Heart left ventricle (tissue), 16 donors: ENCODE results near the gene MTX3. TPM values are rescaled to one million over a fixed set of nuclear protein-coding genes. Genes with fewer than 3 reads are reported as not detected.

Experiments used
- ATAC-seq, 4 donors: fragments of 200-7000 bp; cut with Tn5 transposase; one replicate each; pipeline ENCODE4 v1.9.1; 2020 to 2022; ENCODE audit warnings: moderate library complexity in 4 of 4, mild to moderate bottlenecking in 3 of 4, moderate number of reproducible peaks in 1 of 4
- DNase-seq, 5 donors: peaks; one replicate each; pipeline ENCODE4 v3.0.0-alpha.2; 2020
- H3K27ac ChIP-seq, 12 donors: fragments of 200-600 bp; sonication (generic) in 4 of 12; one replicate each; pipeline versions ENCODE4 v1.5.0 to v1.8.0; 2016 to 2022; ENCODE audit warnings: mild to moderate bottlenecking in 2 of 12
- H3K27me3 ChIP-seq, 9 donors: fragments of 200-600 bp; sonication (generic) in 2 of 9; one replicate each; pipeline versions ENCODE4 v1.5.1 to v1.8.0; 2016 to 2022; ENCODE audit warnings: mild to moderate bottlenecking in 3 of 9
- H3K36me3 ChIP-seq, 9 donors: fragments of 200-600 bp; sonication (generic) in 2 of 9; one replicate each; pipeline versions ENCODE4 v1.5.0 to v1.8.0; 2018 to 2022; ENCODE audit warnings: mild to moderate bottlenecking in 2 of 9
- H3K4me1 ChIP-seq, 12 donors: fragments of 200-600 bp; sonication (generic) in 4 of 12; one replicate each; pipeline versions ENCODE4 v1.5.0 to v1.8.0; 2016 to 2022; ENCODE audit warnings: mild to moderate bottlenecking in 3 of 12
- H3K4me3 ChIP-seq, 12 donors: fragments of 200-600 bp; sonication (generic) in 4 of 12; one replicate each; pipeline versions ENCODE4 v1.5.0 to v1.8.0; 2017 to 2022; ENCODE audit warnings: mild to moderate bottlenecking in 9 of 12, moderate library complexity in 4 of 12
- H3K9me3 ChIP-seq, 12 donors: fragments of 200-600 bp; sonication (generic) in 4 of 12; one replicate each; pipeline versions ENCODE4 v1.5.0 to v1.8.0; 2016 to 2022; ENCODE audit warnings: mild to moderate bottlenecking in 1 of 12
- CTCF ChIP-seq, 12 donors: fragments of 200-600 bp; sonication (generic) in 4 of 12; IDR thresholded peaks; one replicate each; pipeline versions ENCODE4 v1.5.0 to v1.8.0; 2018 to 2022; ENCODE audit warnings: antibody characterized with exemption in 12 of 12, mild to moderate bottlenecking in 5 of 12
- POLR2A ChIP-seq, 2 donors: fragments of 450-650 bp; IDR thresholded peaks; one replicate each; pipeline ENCODE4 v1.6.1; 2017; ENCODE audit warnings: antibody characterized with exemption in 2 of 2, mild to moderate bottlenecking in 2 of 2, moderate library complexity in 2 of 2
- WGBS, 4 donors: extraction: QIAGEN DNeasy Blood & Tissue Kit in 2 of 4; methylation state at CpG; one replicate each; pipeline versions ENCODE4 v1.1.5 to v1.1.7; 2013 to 2018; 5-methylcytosine and 5-hydroxymethylcytosine counted together
- intact Hi-C, 10 donors: fragments of 100-400 bp; cut with DNase I; formaldehyde crosslinking; loops; one replicate each; pipeline versions ENCODE4 v1.11.1 to v1.14.2; 2022
- polyA plus RNA-seq, 2 donors: library from polyadenylated mRNA; stranded (reverse); fragments of 200-250 nt; gene quantifications; one replicate each; pipeline ENCODE4 v1.2.3, GENCODE V29; 2013
- total RNA-seq, 9 donors: library from RNA; depleted of rRNA in 2 of 9; stranded (reverse); fragments of >200 nt in 2 of 9; fragmentation: NEBNext Ultra II Directional in 3 of 9; extraction: Animal tissue kit (Norgen Biotek cat#: 25700) in 3 of 9; gene quantifications; one replicate each; pipeline versions ENCODE4 v1.1.0 to v1.2.4, GENCODE V29; 2016 to 2023
- donor health status: ischemic (EF 13 %, LVEDD 7.1; RV severe dilation, severe dysfunction).
- donor health status: healthy with polysubstance abuse.
- donor health status: DM: no; HTN: yes; CAD: no.
- donor health status: DM: no; HTN: no; CAD: no.
- donor health status: ischemic (EF 25% LVEDD 6.9; RV normal size, moderate dysfunction).
- donor health status: ischemic (EF 25% LVEDD 5.7; RV mildly dilated, moderate dysfunction).
- donor health status: healthy.
- donor health status: DM: yes; HTN: yes; CAD: no.
- donor health status: ischemic (EF 35%, LVEDD 5.7; RV mildly dilated, moderate dysfunction).
- donor health status: nonischemic (EF 11% LVEDD 7.7; RV severe dilation, severe dysfunction).
- donor health status: DM: yes; HTN: yes; CAD: no.
- donor health status: PGD.
- donor health status: ischemic (EF 29% LVEDD 5.4; RV normal size, mild dysfunction).
- donor health status: nonischemic (EF 23%, LVEDD 6.1; RV moderate dilation, normal function).

Gene MTX3
- total and polyA plus RNA-seq, 11 donors, result 4.2 to 14.4 (median 11.8) TPM

GRCh38 chr5:80010754-80011392 lies 19.8 kb upstream of the MTX3 start:
- peak; percentile 49 to 88 (median 76) for ATAC-seq
- intact Hi-C loops, result no loop called here
- peak in 4 of 5 donors; percentile 40 to 63 (median 46) for DNase-seq
- Histone ChIP-seq H3K36me3 (peaks cover 0 to 4% (median 0%) of the 10 kb centered on the region in 9 donors), H3K4me1 (peaks cover 0 to 14% (median 0%) of the 10 kb centered on the region in 12 donors), H3K4me3 (no peak overlapping the region), H3K9me3 (peaks cover 0 to 9% (median 0%) of the 10 kb centered on the region in 12 donors), H3K27ac (peak overlapping the region in 1 of 12 donors; percentile 29), H3K27me3 (no peaks in the 10 kb centered on the region)
- TF ChIP-seq CTCF (IDR thresholded peaks at IDR 0.05), result no peak
- no peak for TF ChIP-seq POLR2A (IDR thresholded peaks at IDR 0.05)
- 15 to 35% (median 20%) methylated on average over 5 of the region's 5 CpGs for WGBS, 4 donors

GRCh38 chr5:80008995-80009765 lies 18.1 kb upstream of the MTX3 start:
- no peak for DNase-seq
- H3K36me3 ChIP-seq, result peaks cover 0 to 4% (median 0%) of the 10 kb centered on the region in 9 donors
- peaks cover 0 to 14% (median 0%) of the 10 kb centered on the region in 12 donors for H3K4me1 ChIP-seq
- TF ChIP-seq POLR2A (IDR thresholded peaks at IDR 0.05), result no peak
- TF ChIP-seq CTCF (IDR thresholded peaks at IDR 0.05), result no peak
- 67 to 78% (median 74%) methylated on average over 4 of the region's 4 CpGs for WGBS, 4 donors
- peaks cover 0 to 9% (median 0%) of the 10 kb centered on the region in 12 donors for H3K9me3 ChIP-seq
- intact Hi-C loops, result no loop called here
- peak overlapping the region in 3 of 12 donors; percentile 28 to 61 (median 31) for H3K27ac ChIP-seq
- H3K27me3 ChIP-seq, result no peaks in the 10 kb centered on the region
- no peak for ATAC-seq
- H3K4me3 ChIP-seq, result no peak overlapping the region

- H3K27me3 ChIP-seq, result no peaks in the 10 kb centered on the region
- 92 to 98% (median 93%) methylated on average over 1 of the region's 1 CpG for WGBS, 4 donors
- intact Hi-C loops, result no loop called here
- no peak overlapping the region for H3K4me3 ChIP-seq
- H3K36me3 ChIP-seq, result peaks cover 0 to 8% (median 0%) of the 10 kb centered on the region in 9 donors
- TF ChIP-seq POLR2A (IDR thresholded peaks at IDR 0.05), result no peak
- TF ChIP-seq CTCF (IDR thresholded peaks at IDR 0.05), result no peak
- H3K4me1 ChIP-seq, result no peaks in the 10 kb centered on the region
- H3K27ac ChIP-seq, result no peak overlapping the region
- ATAC-seq, result no peak
- DNase-seq, result no peak
- H3K9me3 ChIP-seq, result no peaks in the 10 kb centered on the region
Measured at GRCh38 chr5:80002677-80003076, 11.6 kb upstream of the MTX3 start.

- ATAC-seq (no peak), DNase-seq (no peak)
- H3K27ac ChIP-seq, result no peak overlapping the region
- peaks cover 0 to 8% (median 0%) of the 10 kb centered on the region in 9 donors for H3K36me3 ChIP-seq
- no peak overlapping the region for H3K4me3 ChIP-seq
- intact Hi-C loops, result loop anchor here in 1 of 10 donors (5.0 kb wide), 1 partner anchor 83 kb away; no protein-coding TSS in a partner anchor
- 88 to 100% (median 95%) methylated on average over 1 of the region's 1 CpG for WGBS, 4 donors
- H3K4me1 ChIP-seq, result no peaks in the 10 kb centered on the region
- no peaks in the 10 kb centered on the region for H3K9me3 ChIP-seq
- no peaks in the 10 kb centered on the region for H3K27me3 ChIP-seq
- TF ChIP-seq CTCF (IDR thresholded peaks at IDR 0.05) (no peak), POLR2A (IDR thresholded peaks at IDR 0.05) (no peak)
Measured at GRCh38 chr5:79999722-80000121, 8.7 kb upstream of the MTX3 start.
